Breast epithelium (tissue), 3 donors: Measurements from ENCODE around the gene APCDD1.

Experiments
- POLR2A ChIP-seq: fragments of 450-650 bp; IDR thresholded peaks from one replicate; pipeline ENCODE4 v1.6.1; 2016; ENCODE audit warnings: antibody characterized with exemption, mild to moderate bottlenecking, moderate library complexity
- POLR2AphosphoS5 ChIP-seq, 3 donors: sonication (generic); formaldehyde crosslinking; IDR thresholded peaks; one replicate each; pipeline ENCODE4 v1.6.1; 2017; ENCODE audit warnings: antibody characterized with exemption in 3 of 3
- TF ChIP-seq, protein P1 (sequence below), 3 donors: fragments of 450-650 bp; IDR thresholded peaks; one replicate each; pipeline ENCODE4 v1.5.1; 2016 to 2017; ENCODE audit warnings: antibody characterized with exemption in 3 of 3, mild to moderate bottlenecking in 3 of 3, moderate library complexity in 3 of 3

DNA sequence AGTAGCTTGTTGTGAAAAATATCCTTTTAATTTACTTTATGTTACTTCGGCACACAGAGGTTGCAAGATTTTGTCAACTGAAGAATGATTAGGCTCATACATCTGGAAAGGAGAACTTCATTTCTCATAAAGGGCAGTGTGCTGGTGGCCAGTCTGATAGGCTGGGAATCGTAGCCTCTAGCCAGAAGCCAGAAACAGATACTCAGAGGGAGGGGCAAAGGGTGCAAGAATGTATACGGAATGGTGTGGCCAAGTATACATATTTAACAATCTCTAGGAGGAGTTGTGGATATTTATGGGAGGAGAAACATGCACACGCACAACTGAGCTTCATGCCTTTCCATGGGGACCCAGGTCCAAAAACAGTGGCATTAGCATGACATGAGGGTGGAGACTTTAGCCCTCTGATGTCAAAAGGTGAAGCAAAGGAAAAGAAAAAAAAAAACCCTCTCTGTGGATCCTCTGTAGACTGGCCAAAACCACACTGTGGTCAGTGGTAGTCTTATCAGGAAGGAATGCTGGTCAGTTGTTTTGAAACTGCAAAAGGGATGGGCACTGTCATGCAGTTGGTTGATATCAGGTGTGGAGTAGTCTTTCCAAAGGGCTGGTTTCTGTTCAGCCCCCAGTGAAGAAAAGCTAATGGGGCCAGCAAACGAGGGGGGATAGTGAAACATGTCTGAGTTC lies 34.9 kb upstream of the APCDD1 start:
- TF ChIP-seq, protein P1, sequence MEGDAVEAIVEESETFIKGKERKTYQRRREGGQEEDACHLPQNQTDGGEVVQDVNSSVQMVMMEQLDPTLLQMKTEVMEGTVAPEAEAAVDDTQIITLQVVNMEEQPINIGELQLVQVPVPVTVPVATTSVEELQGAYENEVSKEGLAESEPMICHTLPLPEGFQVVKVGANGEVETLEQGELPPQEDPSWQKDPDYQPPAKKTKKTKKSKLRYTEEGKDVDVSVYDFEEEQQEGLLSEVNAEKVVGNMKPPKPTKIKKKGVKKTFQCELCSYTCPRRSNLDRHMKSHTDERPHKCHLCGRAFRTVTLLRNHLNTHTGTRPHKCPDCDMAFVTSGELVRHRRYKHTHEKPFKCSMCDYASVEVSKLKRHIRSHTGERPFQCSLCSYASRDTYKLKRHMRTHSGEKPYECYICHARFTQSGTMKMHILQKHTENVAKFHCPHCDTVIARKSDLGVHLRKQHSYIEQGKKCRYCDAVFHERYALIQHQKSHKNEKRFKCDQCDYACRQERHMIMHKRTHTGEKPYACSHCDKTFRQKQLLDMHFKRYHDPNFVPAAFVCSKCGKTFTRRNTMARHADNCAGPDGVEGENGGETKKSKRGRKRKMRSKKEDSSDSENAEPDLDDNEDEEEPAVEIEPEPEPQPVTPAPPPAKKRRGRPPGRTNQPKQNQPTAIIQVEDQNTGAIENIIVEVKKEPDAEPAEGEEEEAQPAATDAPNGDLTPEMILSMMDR (IDR thresholded peaks at IDR 0.05) = no peak
- TF ChIP-seq POLR2A (no peak), POLR2AphosphoS5 (IDR thresholded peaks at IDR 0.05) (no peak)
